K562 (cell line): Measurements from ENCODE around the gene CNKSR1. TPM values are rescaled to one million over a fixed set of nuclear protein-coding genes. Genes with fewer than 3 reads are reported as not detected.

Experiments used
- CHD1 ChIP-seq: fragments of 200-600 bp; sonication (generic); IDR thresholded peaks from one replicate; pipeline ENCODE4 v1.6.1; 2012; ENCODE audit warnings: mild to moderate bottlenecking, moderate library complexity, low read length, inconsistent platforms
- HEY1 ChIP-seq: fragments of 250-450 bp; sonication (Bioruptor Pico); IDR thresholded peaks from 2 replicates; pipeline ENCODE4 v1.5.0; 2020; ENCODE audit warnings: mild to moderate bottlenecking, moderate library complexity, borderline replicate concordance
- KDM2B ChIP-seq: fragments of 250-450 bp; sonication (Bioruptor Pico); IDR thresholded peaks from 2 replicates; pipeline ENCODE4 v1.8.0; 2021; ENCODE audit warnings: mild to moderate bottlenecking, moderate library complexity
- LCOR ChIP-seq: sonication (generic); formaldehyde crosslinking; IDR thresholded peaks from 2 replicates; pipeline ENCODE4 v1.8.0; 2022; ENCODE audit warnings: mild to moderate bottlenecking, missing genetic modification reagents
- MAZ ChIP-seq, 2 experiments: fragments of 450-650 bp in 1 of 2; sonication (generic) in 1 of 2; formaldehyde crosslinking; IDR thresholded peaks in 1 of 2; conservative IDR thresholded peaks in 1 of 2; 2 replicates each; pipeline versions ENCODE4 v1.4.0 to v1.5.0; 2020; ENCODE audit warnings: mild to moderate bottlenecking in 1 of 2, missing genetic modification reagents in 1 of 2
- NELFE ChIP-seq: IDR thresholded peaks from 2 replicates; pipeline ENCODE4 v1.6.1; 2011; ENCODE audit warnings: mild to moderate bottlenecking; ENCODE audit not compliant: insufficient read depth, insufficient read length
- POLR3A ChIP-seq: IDR thresholded peaks from 2 replicates; pipeline ENCODE4 v1.6.1; 2011; ENCODE audit warnings: borderline replicate concordance, mild to moderate bottlenecking, moderate library complexity; ENCODE audit not compliant: insufficient read length, insufficient read depth; ENCODE audit errors: extremely low read depth
- RB1 ChIP-seq: fragments of 450-650 bp; IDR thresholded peaks from 2 replicates; pipeline ENCODE4 v1.6.1; 2017; ENCODE audit warnings: low read depth, mild to moderate bottlenecking
- ZNF165 ChIP-seq: fragments of 250-450 bp; sonication (Bioruptor Pico); IDR thresholded peaks from 2 replicates; pipeline ENCODE4 v1.4.0; 2020; ENCODE audit warnings: borderline replicate concordance
- polyA plus RNA-seq, 8 experiments: library from polyadenylated mRNA; depleted of rRNA in 4 of 8; stranded (reverse) in 5 of 8; unstranded in 3 of 8; fragments of >200 nt; fragmentation: Nextera tagmentation in 2 of 8; fragmentation: Illumina TruSeq in 1 of 8; extraction: Ambion mirVana in 2 of 8; extraction: Trizol in 1 of 8; gene quantifications; 2 replicates each; pipeline versions ENCODE4 v1.2.1 to v1.2.3, GENCODE V29; 2011 to 2014; ENCODE audit warnings: inconsistent platforms in 1 of 8, missing spikeins in 1 of 8
- total RNA-seq, 7 experiments: library from RNA; depleted of rRNA in 6 of 7; stranded (reverse); fragments of >200 nt in 6 of 7; fragmentation: Illumina TruSeq in 2 of 7; extraction: Trizol in 2 of 7; gene quantifications; 2 replicates each; pipeline versions ENCODE4 v1.2.1 to v1.2.3, GENCODE V29; 2011 to 2021; ENCODE audit warnings: low replicate concordance in 1 of 7
- TF ChIP-seq, protein P1 (sequence below), 2 experiments: fragments of 200-800 bp in 1 of 2; sonication (Bioruptor generic) in 1 of 2; sonication (generic) in 1 of 2; formaldehyde crosslinking in 1 of 2; IDR thresholded peaks in 1 of 2; conservative IDR thresholded peaks in 1 of 2; 2 replicates each; pipeline versions ENCODE4 v1.5.0 to v1.6.1; 2016 to 2020; ENCODE audit warnings: missing compliant biosample characterization in 1 of 2, missing genetic modification characterization in 1 of 2, missing genetic modification reagents in 1 of 2
- TF ChIP-seq, protein P2 (sequence below): fragments of 450-650 bp; conservative IDR thresholded peaks from 2 replicates; pipeline ENCODE4 v1.6.1; 2016; ENCODE audit warnings: missing genetic modification characterization, low read depth, mild to moderate bottlenecking, control low read depth, missing compliant biosample characterization
- TF ChIP-seq, protein P3 (sequence below): sonication (generic); formaldehyde crosslinking; IDR thresholded peaks from 2 replicates; pipeline ENCODE4 v1.4.0; 2020; ENCODE audit warnings: mild to moderate bottlenecking, missing genetic modification reagents
- TF ChIP-seq, protein P4 (sequence below): fragments of 250-450 bp; sonication (Bioruptor Pico); IDR thresholded peaks from 2 replicates; pipeline ENCODE4 v1.8.0; 2022; ENCODE audit warnings: moderate library complexity, mild to moderate bottlenecking, inconsistent platforms
- TF ChIP-seq, protein P5 (sequence below): fragments of 450-650 bp; IDR thresholded peaks from 2 replicates; pipeline ENCODE4 v1.6.1; 2014; ENCODE audit warnings: low read depth, mild to moderate bottlenecking, moderate library complexity, borderline replicate concordance

CNKSR1 gene
- total and polyA plus RNA-seq, 9 of the 15 experiments (the other 6 are each of a cell fraction or from before 2014, with no cell fraction given), result 0.03 to 2.8 (median 1.1) TPM

DNA sequence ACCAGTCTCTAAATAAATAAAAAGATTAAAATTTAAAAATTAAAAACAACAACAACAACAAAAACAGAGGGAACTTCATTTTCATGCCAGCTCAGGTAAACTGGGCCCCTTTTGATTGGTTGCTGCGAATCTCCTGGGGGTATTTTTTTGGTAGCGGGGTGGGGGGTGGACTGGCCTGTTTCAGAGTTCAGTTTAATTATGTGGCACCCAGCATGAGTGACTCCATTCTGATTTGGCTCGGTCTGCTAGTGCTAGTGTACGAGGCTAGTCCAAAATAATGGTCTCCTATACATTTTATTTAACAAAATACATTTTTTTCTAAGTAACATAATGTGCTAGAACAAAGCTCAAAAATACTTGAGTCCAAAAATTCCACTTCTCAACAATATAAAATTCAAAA is 47.5 kb upstream of the CNKSR1 start (continued):
- TF ChIP-seq, protein P1, sequence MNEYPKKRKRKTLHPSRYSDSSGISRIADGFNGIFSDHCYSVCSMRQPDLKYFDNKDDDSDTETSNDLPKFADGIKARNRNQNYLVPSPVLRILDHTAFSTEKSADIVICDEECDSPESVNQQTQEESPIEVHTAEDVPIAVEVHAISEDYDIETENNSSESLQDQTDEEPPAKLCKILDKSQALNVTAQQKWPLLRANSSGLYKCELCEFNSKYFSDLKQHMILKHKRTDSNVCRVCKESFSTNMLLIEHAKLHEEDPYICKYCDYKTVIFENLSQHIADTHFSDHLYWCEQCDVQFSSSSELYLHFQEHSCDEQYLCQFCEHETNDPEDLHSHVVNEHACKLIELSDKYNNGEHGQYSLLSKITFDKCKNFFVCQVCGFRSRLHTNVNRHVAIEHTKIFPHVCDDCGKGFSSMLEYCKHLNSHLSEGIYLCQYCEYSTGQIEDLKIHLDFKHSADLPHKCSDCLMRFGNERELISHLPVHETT (CRISPR knock-in tag; conservative IDR thresholded peaks at IDR 0.05 in 1 of 2, IDR thresholded peaks at IDR 0.05 in 1 of 2), result no peak
- TF ChIP-seq KDM2B (CRISPR knock-in tag) (no peak), ZNF165 (CRISPR knock-in tag) (no peak), RB1 (no peak), HEY1 (CRISPR knock-in tag) (no peak), POLR3A (no peak), NELFE (no peak), LCOR (CRISPR knock-in tag) (no peak), CHD1 (no peak), MAZ (CRISPR knock-in tag; conservative IDR thresholded peaks at IDR 0.05 in 1 of 2, IDR thresholded peaks at IDR 0.05 in 1 of 2) (no peak)
- TF ChIP-seq, protein P2, sequence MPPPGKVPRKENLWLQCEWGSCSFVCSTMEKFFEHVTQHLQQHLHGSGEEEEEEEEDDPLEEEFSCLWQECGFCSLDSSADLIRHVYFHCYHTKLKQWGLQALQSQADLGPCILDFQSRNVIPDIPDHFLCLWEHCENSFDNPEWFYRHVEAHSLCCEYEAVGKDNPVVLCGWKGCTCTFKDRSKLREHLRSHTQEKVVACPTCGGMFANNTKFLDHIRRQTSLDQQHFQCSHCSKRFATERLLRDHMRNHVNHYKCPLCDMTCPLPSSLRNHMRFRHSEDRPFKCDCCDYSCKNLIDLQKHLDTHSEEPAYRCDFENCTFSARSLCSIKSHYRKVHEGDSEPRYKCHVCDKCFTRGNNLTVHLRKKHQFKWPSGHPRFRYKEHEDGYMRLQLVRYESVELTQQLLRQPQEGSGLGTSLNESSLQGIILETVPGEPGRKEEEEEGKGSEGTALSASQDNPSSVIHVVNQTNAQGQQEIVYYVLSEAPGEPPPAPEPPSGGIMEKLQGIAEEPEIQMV, result 0 out of 2 replicates have a peak, but pooled peaks have one; percentile 18
- TF ChIP-seq, protein P3, sequence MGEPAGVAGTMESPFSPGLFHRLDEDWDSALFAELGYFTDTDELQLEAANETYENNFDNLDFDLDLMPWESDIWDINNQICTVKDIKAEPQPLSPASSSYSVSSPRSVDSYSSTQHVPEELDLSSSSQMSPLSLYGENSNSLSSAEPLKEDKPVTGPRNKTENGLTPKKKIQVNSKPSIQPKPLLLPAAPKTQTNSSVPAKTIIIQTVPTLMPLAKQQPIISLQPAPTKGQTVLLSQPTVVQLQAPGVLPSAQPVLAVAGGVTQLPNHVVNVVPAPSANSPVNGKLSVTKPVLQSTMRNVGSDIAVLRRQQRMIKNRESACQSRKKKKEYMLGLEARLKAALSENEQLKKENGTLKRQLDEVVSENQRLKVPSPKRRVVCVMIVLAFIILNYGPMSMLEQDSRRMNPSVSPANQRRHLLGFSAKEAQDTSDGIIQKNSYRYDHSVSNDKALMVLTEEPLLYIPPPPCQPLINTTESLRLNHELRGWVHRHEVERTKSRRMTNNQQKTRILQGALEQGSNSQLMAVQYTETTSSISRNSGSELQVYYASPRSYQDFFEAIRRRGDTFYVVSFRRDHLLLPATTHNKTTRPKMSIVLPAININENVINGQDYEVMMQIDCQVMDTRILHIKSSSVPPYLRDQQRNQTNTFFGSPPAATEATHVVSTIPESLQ, result no peak
- TF ChIP-seq, protein P4, sequence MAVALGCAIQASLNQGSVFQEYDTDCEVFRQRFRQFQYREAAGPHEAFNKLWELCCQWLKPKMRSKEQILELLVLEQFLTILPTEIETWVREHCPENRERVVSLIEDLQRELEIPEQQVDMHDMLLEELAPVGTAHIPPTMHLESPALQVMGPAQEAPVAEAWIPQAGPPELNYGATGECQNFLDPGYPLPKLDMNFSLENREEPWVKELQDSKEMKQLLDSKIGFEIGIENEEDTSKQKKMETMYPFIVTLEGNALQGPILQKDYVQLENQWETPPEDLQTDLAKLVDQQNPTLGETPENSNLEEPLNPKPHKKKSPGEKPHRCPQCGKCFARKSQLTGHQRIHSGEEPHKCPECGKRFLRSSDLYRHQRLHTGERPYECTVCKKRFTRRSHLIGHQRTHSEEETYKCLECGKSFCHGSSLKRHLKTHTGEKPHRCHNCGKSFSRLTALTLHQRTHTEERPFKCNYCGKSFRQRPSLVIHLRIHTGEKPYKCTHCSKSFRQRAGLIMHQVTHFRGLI (CRISPR knock-in tag), result peak; percentile 79; the same call in 1 of the 2 replicates
- TF ChIP-seq, protein P5, sequence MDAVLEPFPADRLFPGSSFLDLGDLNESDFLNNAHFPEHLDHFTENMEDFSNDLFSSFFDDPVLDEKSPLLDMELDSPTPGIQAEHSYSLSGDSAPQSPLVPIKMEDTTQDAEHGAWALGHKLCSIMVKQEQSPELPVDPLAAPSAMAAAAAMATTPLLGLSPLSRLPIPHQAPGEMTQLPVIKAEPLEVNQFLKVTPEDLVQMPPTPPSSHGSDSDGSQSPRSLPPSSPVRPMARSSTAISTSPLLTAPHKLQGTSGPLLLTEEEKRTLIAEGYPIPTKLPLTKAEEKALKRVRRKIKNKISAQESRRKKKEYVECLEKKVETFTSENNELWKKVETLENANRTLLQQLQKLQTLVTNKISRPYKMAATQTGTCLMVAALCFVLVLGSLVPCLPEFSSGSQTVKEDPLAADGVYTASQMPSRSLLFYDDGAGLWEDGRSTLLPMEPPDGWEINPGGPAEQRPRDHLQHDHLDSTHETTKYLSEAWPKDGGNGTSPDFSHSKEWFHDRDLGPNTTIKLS, result no peak
